K562 (cell line): ENCODE measurements around the gene FCRLA. TPM values are rescaled to one million over a fixed set of nuclear protein-coding genes. Genes with fewer than 3 reads are reported as not detected.

ENCODE experiments used
- ATAC-seq: fragments of 200-7000 bp; cut with Tn5 transposase; 3 replicates; pipeline ENCODE4 v1.9.1; 2020; ENCODE audit warnings: moderate library complexity
- BruUV-seq: library from RNA; stranded (reverse); fragments of 400-500 nt; replicated peaks from 2 replicates; lab custom pipeline; 2021; lab: Mats Ljungman, UMichigan
- CTCF ChIA-PET: fragments of 300-600 bp; formaldehyde crosslinking; extraction: SDS; loops from one replicate; lab custom pipeline; 2021; ENCODE audit warnings: low intra/inter-chr PET ratio; lab: Yijun Ruan, JAX
- POLR2A ChIA-PET: fragments of 300-600, 350-650 bp; sonication (Branson Sonifier 250); formaldehyde crosslinking; extraction: SDS; loops from one replicate; lab custom pipeline; 2021; ENCODE audit warnings: antibody characterized with exemption, inconsistent platforms; lab: Yijun Ruan, JAX
- DNase-seq, 4 experiments: peaks; one replicate each; pipeline versions ENCODE4 v3.0.0 to v3.0.0-alpha.2; 2011 to 2018; ENCODE audit warnings: low spot score in 3 of 4, mixed read lengths in 3 of 4; ENCODE audit errors: extremely low read depth in 1 of 4
- FAIRE-seq: peaks from 2 replicates; lab custom pipeline; 2011; peaks lifted over from hg19 to GRCh38; lab: Jason Lieb, UNC
- H2AFZ ChIP-seq: 2 replicates; pipeline ENCODE4 v1.6.0; 2011; ENCODE audit warnings: low read depth, low read length, control low read depth, inconsistent platforms
- H3K27ac ChIP-seq: fragments of 200-600 bp; 3 replicates; pipeline ENCODE4 v1.8.0; 2011; ENCODE audit warnings: low read depth, mild to moderate bottlenecking, control low read depth, inconsistent platforms, low read length, moderate library complexity, mixed read lengths; ENCODE audit errors: extremely low read depth
- H3K27me3 ChIP-seq, 2 experiments: fragments of 300-600 bp in 1 of 2; 2 replicates in 1 of 2; 3 replicates in 1 of 2; pipeline versions ENCODE4 v1.6.0 to v1.8.0; 2011; ENCODE audit warnings: inconsistent platforms in 2 of 2, low read length in 2 of 2, mild to moderate bottlenecking in 1 of 2, mixed read lengths in 1 of 2, moderate library complexity in 1 of 2; ENCODE audit not compliant: control insufficient read depth in 2 of 2, insufficient read depth in 2 of 2
- H3K36me3 ChIP-seq: fragments of 300-600 bp; 3 replicates; pipeline ENCODE4 v1.8.0; 2011; ENCODE audit warnings: mild to moderate bottlenecking, low read length, inconsistent platforms; ENCODE audit not compliant: control insufficient read depth, insufficient read depth
- H3K4me1 ChIP-seq, 2 experiments: fragments of 200-600 bp in 1 of 2; replicated peaks in 1 of 2; 2 replicates in 1 of 2; 3 replicates in 1 of 2; pipeline versions ENCODE4 v1.5.1 to v1.8.0; 2011; ENCODE audit warnings: inconsistent platforms in 2 of 2, low read length in 2 of 2, mild to moderate bottlenecking in 1 of 2, mixed read lengths in 1 of 2, moderate library complexity in 1 of 2; ENCODE audit not compliant: control insufficient read depth in 2 of 2, insufficient read depth in 2 of 2
- H3K4me2 ChIP-seq: 2 replicates; pipeline ENCODE4 v1.6.1; 2011; ENCODE audit warnings: low read length, control low read depth, inconsistent platforms, mixed read lengths; ENCODE audit not compliant: insufficient read depth
- H3K4me3 ChIP-seq: fragments of 200-600 bp; sonication (generic), shearing (Covaris generic); 2 replicates; pipeline ENCODE4 v1.5.1; 2016; ENCODE audit warnings: control low read depth, inconsistent platforms
- H3K79me2 ChIP-seq: fragments of 200-600 bp; 3 replicates; pipeline ENCODE4 v1.8.0; 2011; ENCODE audit warnings: low read length, inconsistent platforms; ENCODE audit not compliant: control insufficient read depth, insufficient read depth
- H3K9ac ChIP-seq, 2 experiments: 2 replicates each; pipeline versions ENCODE4 v1.6.0 to v1.6.1; 2011; ENCODE audit warnings: low read depth in 2 of 2, low read length in 2 of 2, control low read depth in 1 of 2, inconsistent platforms in 1 of 2, mild to moderate bottlenecking in 1 of 2, mixed read lengths in 1 of 2; ENCODE audit not compliant: insufficient read depth in 1 of 2
- H3K9me1 ChIP-seq: one replicate; pipeline ENCODE4 v1.6.0; 2011; ENCODE audit warnings: inconsistent platforms, mild to moderate bottlenecking, low read length, moderate library complexity; ENCODE audit not compliant: control insufficient read depth, insufficient read depth
- H3K9me3 ChIP-seq: replicated peaks from 2 replicates; pipeline ENCODE4 v1.5.1; 2011; ENCODE audit warnings: low read depth, low read length, inconsistent platforms; ENCODE audit not compliant: control insufficient read depth, insufficient read depth
- H4K20me1 ChIP-seq: replicated peaks from 2 replicates; pipeline ENCODE4 v1.6.1; 2011; ENCODE audit warnings: low read length, inconsistent platforms, mixed read lengths; ENCODE audit not compliant: control insufficient read depth, insufficient read depth
- ETS2 ChIP-seq: IDR thresholded peaks from 2 replicates; pipeline ENCODE4 v1.6.1; 2016; ENCODE audit warnings: borderline replicate concordance, missing genetic modification characterization, mild to moderate bottlenecking, moderate library complexity, missing compliant biosample characterization; ENCODE audit not compliant: poor library complexity, severe bottlenecking
- KAT8 ChIP-seq: fragments of 450-650 bp; IDR thresholded peaks from 2 replicates; pipeline ENCODE4 v1.6.1; 2016; ENCODE audit warnings: low read depth, mild to moderate bottlenecking
- MXI1 ChIP-seq: IDR thresholded peaks from 2 replicates; pipeline ENCODE4 v1.6.1; 2011; ENCODE audit warnings: low read depth, mild to moderate bottlenecking, improper control_type of control experiment, low read length
- PHF20 ChIP-seq: fragments of 450-650 bp; IDR thresholded peaks from 2 replicates; pipeline ENCODE4 v1.6.1; 2018; ENCODE audit not compliant: partially characterized antibody
- SNIP1 ChIP-seq: fragments of 450-650 bp; IDR thresholded peaks from 2 replicates; pipeline ENCODE4 v1.7.1; 2017; ENCODE audit warnings: low read depth, mild to moderate bottlenecking
- TAF9B ChIP-seq: fragments of 450-650 bp; IDR thresholded peaks from 2 replicates; pipeline ENCODE4 v1.6.1; 2018; ENCODE audit warnings: mild to moderate bottlenecking; ENCODE audit not compliant: partially characterized antibody
- TRIM24 ChIP-seq, 2 experiments: fragments of 450-650 bp; IDR thresholded peaks; 2 replicates each; pipeline ENCODE4 v1.6.1; 2016
- TRIM28 ChIP-seq: fragments of 450-650 bp; IDR thresholded peaks from 2 replicates; pipeline ENCODE4 v1.6.1; 2017
- ZBTB1 ChIP-seq: sonication (generic); formaldehyde crosslinking; IDR thresholded peaks from 2 replicates; pipeline ENCODE4 v1.8.1; 2023; ENCODE audit warnings: missing genetic modification reagents, low read depth, mild to moderate bottlenecking, borderline replicate concordance
- ZNF12 ChIP-seq: sonication (generic); formaldehyde crosslinking; IDR thresholded peaks from 2 replicates; pipeline ENCODE4 v1.4.0; 2020; ENCODE audit warnings: mild to moderate bottlenecking, missing genetic modification reagents
- ZNF24 ChIP-seq: fragments of 450-650 bp; IDR thresholded peaks from 2 replicates; pipeline ENCODE4 v1.6.1; 2016
- WGBS: fragments of 100-300 bp; shearing (Covaris generic); methylation state at CpG from one replicate; pipeline ENCODE4 v1.1.6; 2016; ENCODE audit warnings: low coverage, mixed read lengths; ENCODE audit not compliant: insufficient coverage; ENCODE audit errors: missing lambda C conversion rate; 5-methylcytosine and 5-hydroxymethylcytosine counted together
- in situ Hi-C: fragments of 300-500 bp; cut with MboI; formaldehyde crosslinking; loops from 4 replicates; pipeline ENCODE4 v1.15.0; 2018; ENCODE audit warnings: inconsistent platforms, mixed read lengths
- intact Hi-C: fragments of 100-400 bp; cut with micrococcal nuclease; formaldehyde crosslinking; loops from 2 replicates; pipeline ENCODE4 v1.14.2; 2022
- polyA plus RNA-seq, 8 experiments: library from polyadenylated mRNA; depleted of rRNA in 4 of 8; stranded (reverse) in 5 of 8; unstranded in 3 of 8; fragments of >200 nt; fragmentation: Nextera tagmentation in 2 of 8; fragmentation: Illumina TruSeq in 1 of 8; extraction: Ambion mirVana in 2 of 8; extraction: Trizol in 1 of 8; gene quantifications; 2 replicates each; pipeline versions ENCODE4 v1.2.1 to v1.2.3, GENCODE V29; 2011 to 2014; ENCODE audit warnings: inconsistent platforms in 1 of 8, missing spikeins in 1 of 8
- total RNA-seq, 7 experiments: library from RNA; depleted of rRNA in 6 of 7; stranded (reverse); fragments of >200 nt in 6 of 7; fragmentation: Illumina TruSeq in 2 of 7; extraction: Trizol in 2 of 7; gene quantifications; 2 replicates each; pipeline versions ENCODE4 v1.2.1 to v1.2.3, GENCODE V29; 2011 to 2021; ENCODE audit warnings: low replicate concordance in 1 of 7
- TF ChIP-seq, protein P1 (sequence below): sonication (generic); formaldehyde crosslinking; IDR thresholded peaks from 2 replicates; pipeline ENCODE4 v1.8.0; 2022; ENCODE audit warnings: mild to moderate bottlenecking, missing genetic modification reagents
- TF ChIP-seq, protein P2 (sequence below): sonication (generic); formaldehyde crosslinking; IDR thresholded peaks from 2 replicates; pipeline ENCODE4 v1.8.0; 2022; ENCODE audit warnings: missing genetic modification reagents, mild to moderate bottlenecking, borderline replicate concordance
- TF ChIP-seq, protein P3 (sequence below): fragments of 450-650 bp; formaldehyde crosslinking; IDR thresholded peaks from 2 replicates; pipeline ENCODE4 v1.4.0; 2022; ENCODE audit warnings: missing genetic modification characterization
- TF ChIP-seq, protein P4 (sequence below): IDR thresholded peaks from 3 replicates; pipeline ENCODE4 v1.6.1; 2011; ENCODE audit warnings: borderline replicate concordance, mild to moderate bottlenecking; ENCODE audit not compliant: insufficient read length, insufficient read depth

Gene FCRLA
- total and polyA plus RNA-seq, 9 of the 15 experiments (the other 6 are each of a cell fraction or from before 2014, with no cell fraction given), result 0.09 to 0.84 (median 0.44) TPM

DNA sequence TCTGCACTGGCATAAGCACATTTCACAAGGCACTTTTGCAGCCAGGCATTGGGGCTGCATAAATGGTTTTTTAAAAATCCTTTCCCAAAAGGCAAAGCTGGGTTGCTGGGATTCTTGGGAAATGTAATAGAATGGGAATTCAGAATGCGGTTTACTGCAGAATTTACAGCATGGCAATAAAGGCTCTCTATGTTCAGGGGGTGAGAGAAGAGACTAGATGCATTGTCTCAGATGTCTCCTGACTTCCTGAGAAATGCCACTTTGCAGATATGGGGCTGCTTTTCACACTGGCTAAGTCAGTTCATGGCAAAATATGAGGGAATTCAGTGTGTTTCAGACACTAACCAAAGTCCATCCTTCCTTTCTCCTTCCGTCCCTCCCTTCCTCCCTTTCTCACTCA lies 30.6 kb upstream of the FCRLA start:
- CTCF ChIA-PET, result no interaction called here
- POLR2A ChIA-PET, result no interaction called here
- Histone ChIP-seq H3K27me3 (no peaks in the 10 kb centered on the region), H3K4me2 (no peak overlapping the region), H3K4me3 (no peak overlapping the region), H3K9me3 (no peaks in the 10 kb centered on the region), H2AFZ (no peak overlapping the region), H3K79me2 (no peaks in the 10 kb centered on the region), H3K27ac (no peak overlapping the region), H4K20me1 (no peaks in the 10 kb centered on the region), H3K4me1 (no peaks in the 10 kb centered on the region; a peak in 1 of 5 replicates), H3K9me1 (no peaks in the 10 kb centered on the region), H3K9ac (no peak overlapping the region), H3K36me3 (no peaks in the 10 kb centered on the region)
- no peak for TF ChIP-seq KAT8
- TF ChIP-seq MXI1, result no peak
- no peak for TF ChIP-seq ZNF12 (CRISPR knock-in tag)
- TF ChIP-seq ZBTB1 (CRISPR knock-in tag), result no peak
- TF ChIP-seq, protein P1, sequence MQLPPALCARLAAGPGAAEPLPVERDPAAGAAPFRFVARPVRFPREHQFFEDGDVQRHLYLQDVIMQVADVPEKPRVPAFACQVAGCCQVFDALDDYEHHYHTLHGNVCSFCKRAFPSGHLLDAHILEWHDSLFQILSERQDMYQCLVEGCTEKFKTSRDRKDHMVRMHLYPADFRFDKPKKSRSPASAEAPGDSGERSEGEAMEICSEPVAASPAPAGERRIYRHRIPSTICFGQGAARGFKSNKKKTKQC, result no peak
- TF ChIP-seq, protein P2, sequence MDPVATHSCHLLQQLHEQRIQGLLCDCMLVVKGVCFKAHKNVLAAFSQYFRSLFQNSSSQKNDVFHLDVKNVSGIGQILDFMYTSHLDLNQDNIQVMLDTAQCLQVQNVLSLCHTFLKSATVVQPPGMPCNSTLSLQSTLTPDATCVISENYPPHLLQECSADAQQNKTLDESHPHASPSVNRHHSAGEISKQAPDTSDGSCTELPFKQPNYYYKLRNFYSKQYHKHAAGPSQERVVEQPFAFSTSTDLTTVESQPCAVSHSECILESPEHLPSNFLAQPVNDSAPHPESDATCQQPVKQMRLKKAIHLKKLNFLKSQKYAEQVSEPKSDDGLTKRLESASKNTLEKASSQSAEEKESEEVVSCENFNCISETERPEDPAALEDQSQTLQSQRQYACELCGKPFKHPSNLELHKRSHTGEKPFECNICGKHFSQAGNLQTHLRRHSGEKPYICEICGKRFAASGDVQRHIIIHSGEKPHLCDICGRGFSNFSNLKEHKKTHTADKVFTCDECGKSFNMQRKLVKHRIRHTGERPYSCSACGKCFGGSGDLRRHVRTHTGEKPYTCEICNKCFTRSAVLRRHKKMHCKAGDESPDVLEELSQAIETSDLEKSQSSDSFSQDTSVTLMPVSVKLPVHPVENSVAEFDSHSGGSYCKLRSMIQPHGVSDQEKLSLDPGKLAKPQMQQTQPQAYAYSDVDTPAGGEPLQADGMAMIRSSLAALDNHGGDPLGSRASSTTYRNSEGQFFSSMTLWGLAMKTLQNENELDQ, result no peak
- no peak for TF ChIP-seq TRIM28
- TF ChIP-seq SNIP1, result no peak
- no peak for TF ChIP-seq TAF9B
- TF ChIP-seq TRIM24 (IDR thresholded peaks at IDR 0.05), result no peak
- TF ChIP-seq, protein P3, sequence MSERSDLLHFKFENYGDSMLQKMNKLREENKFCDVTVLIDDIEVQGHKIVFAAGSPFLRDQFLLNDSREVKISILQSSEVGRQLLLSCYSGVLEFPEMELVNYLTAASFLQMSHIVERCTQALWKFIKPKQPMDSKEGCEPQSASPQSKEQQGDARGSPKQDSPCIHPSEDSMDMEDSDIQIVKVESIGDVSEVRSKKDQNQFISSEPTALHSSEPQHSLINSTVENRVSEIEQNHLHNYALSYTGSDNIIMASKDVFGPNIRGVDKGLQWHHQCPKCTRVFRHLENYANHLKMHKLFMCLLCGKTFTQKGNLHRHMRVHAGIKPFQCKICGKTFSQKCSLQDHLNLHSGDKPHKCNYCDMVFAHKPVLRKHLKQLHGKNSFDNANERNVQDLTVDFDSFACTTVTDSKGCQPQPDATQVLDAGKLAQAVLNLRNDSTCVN (CRISPR knock-in tag), result no peak
- no peak for TF ChIP-seq ZNF24
- TF ChIP-seq ETS2 (tag), result no peak
- no peak for TF ChIP-seq PHF20
- TF ChIP-seq, protein P4, sequence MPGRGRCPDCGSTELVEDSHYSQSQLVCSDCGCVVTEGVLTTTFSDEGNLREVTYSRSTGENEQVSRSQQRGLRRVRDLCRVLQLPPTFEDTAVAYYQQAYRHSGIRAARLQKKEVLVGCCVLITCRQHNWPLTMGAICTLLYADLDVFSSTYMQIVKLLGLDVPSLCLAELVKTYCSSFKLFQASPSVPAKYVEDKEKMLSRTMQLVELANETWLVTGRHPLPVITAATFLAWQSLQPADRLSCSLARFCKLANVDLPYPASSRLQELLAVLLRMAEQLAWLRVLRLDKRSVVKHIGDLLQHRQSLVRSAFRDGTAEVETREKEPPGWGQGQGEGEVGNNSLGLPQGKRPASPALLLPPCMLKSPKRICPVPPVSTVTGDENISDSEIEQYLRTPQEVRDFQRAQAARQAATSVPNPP, result no peak
- intact Hi-C loops, result no loop called here
- WGBS, result 84% methylated on average over 2 of the region's 2 CpGs
- ATAC-seq (no peak), FAIRE-seq (no peak), DNase-seq (no peak)
- no TSS peak for BruUV-seq
- in situ Hi-C loops, result no loop called here
